ENCODE data around the gene ANO10. TPM values are rescaled to one million over a fixed set of nuclear protein-coding genes. Genes with fewer than 3 reads are reported as not detected.
"Not testable (repeated sequence)": the region's sequence is repeated elsewhere in the genome, so short reads cannot be mapped to it uniquely, and the experiment has no call there.

Gene ANO10
- total RNA-seq, 1 donor from 2014 or later = 9.9 TPM

DNA sequence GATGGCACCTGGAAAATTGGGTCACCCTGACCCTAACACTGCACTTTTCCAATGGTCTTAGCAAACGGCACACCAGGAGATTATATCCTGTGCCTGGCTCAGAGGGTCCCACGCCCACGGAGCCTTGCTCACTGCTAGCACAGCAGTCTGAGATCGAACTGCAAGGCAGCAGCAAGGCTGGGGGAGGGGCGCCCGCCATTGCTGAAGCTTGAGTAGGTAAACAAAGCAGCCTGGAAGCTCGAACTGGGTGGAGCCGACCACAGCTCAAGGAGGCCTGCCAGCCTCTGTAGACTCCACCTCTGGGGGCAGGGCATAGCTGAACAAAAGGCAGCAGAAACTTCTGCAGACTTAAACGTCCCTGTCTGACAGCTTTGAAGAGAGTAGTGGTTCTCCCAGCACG is 29.9 kb downstream of the ANO10 start:
- intact Hi-C loops (cut with DNase I); DNase-seq; ATAC-seq (ENCODE audit: poor library complexity): not testable (repeated sequence)

DNA sequence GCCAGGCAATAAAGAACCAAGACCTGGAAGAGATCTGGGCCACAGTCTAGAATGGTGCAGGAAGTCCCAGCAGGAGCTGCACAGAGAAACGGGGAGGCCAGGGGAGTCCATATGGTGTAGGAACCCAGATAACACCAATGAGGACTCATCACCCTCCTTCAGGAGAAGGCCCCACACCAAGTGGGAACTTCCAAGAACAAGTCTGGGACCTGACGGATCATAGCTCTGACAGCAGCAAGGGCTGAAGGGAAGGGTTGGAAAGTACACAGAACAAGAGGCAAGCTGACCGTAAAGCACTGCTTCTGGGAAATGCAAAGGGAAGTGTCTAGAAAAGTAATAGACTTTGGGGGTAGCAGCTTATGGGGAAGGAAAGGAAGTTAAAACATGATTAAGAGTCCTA is 34.5 kb downstream of the ANO10 start:
- intact Hi-C loops (cut with DNase I) = no loop called here
- DNase-seq = no peak
- no peak for ATAC-seq (ENCODE audit: poor library complexity)

DNA sequence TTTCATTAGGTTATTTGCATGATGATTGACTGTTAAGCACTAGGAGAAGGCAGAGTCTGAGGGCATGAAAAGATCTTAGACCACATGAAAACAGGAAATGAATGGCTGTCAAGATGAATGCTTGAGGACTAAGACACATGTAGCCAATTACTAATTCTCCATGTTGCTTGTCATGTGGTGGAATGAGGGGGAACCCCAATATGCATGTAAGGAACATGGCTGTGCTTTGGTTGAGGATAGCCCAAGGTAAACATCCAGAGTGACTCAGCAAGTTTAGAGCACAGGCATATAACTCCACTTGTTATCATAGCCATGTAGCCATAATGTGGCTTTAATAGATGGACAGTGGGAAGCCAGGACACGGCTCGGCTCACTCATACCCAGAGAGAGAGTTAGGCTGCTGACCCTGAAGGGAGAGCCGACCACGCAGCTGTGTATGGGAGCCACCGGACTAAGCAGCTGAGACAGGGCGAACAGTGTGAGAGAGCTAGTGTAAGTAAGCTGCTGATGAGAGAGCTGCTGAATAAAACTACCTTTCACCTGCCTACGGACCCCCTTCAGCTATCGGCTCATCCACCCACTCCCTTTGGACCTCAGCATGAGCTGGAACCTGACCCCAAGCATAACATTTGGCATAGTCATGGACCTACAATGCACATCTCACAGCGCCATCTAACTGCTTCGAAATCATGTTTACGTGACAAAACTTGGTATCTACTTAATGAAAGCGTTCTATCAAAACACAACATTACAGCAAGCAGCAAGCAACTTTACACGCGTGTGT is 37.6 kb downstream of the ANO10 start:
- ATAC-seq (ENCODE audit: poor library complexity) = no peak
- DNase-seq = no peak

DNA sequence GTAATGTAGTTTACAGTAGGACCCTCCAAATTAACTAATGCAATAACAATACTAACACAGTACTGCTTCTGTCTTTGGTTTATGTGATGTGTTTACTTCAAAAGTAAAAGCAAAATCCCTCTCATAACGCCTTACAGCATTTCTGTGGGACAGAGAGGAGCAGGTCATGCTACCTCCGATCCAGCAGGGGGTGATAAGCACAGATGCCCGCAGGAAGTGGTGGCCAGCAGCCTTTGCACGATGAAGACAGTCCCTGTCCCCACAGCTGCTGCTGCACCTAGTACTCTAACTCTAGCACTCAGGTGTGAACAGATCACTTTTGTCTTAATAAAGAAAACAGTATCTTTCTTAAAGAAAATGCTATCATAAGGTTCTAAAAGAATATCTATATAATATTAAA is 38.3 kb downstream of the ANO10 start:
- ATAC-seq (ENCODE audit: poor library complexity) (no peak), DNase-seq (no peak)
- intact Hi-C loops (cut with DNase I) = no loop called here

More for the DNA sequence above, 37.6 kb downstream of the ANO10 start:
- intact Hi-C loops (cut with DNase I) = no loop called here

GRCh38 chr3:43582866-43583265 is 38.9 kb downstream of the ANO10 start:
- intact Hi-C loops (cut with DNase I) = no loop called here
- DNase-seq (no peak), ATAC-seq (ENCODE audit: poor library complexity) (no peak)

- no peak for ATAC-seq (ENCODE audit: poor library complexity)
- intact Hi-C loops (cut with DNase I) = no loop called here
- no peak for DNase-seq
These were observed 40.5 kb downstream of the ANO10 start for GRCh38 chr3:43581343-43581742.

DNA sequence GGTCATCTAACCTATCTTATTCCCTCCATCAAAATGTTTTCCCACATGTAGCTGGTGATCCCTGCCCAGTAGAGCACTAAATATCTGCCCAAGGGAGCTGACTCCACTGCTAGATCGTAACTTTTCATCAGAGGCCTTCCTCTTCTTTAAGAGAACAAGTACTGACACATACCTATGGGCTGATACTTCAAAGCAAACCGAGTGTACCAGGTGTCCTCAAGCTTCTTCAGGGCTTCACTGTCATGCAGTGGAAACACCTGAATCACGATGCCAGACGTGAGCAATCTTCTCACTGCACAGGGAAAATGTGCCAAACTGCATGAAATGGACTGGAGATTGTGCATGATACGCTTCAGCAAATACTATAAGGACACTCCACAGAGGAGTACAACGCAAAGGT is 41.6 kb downstream of the ANO10 start:
- intact Hi-C loops (cut with DNase I) = no loop called here
- DNase-seq (no peak), ATAC-seq (ENCODE audit: poor library complexity) (no peak)

DNA sequence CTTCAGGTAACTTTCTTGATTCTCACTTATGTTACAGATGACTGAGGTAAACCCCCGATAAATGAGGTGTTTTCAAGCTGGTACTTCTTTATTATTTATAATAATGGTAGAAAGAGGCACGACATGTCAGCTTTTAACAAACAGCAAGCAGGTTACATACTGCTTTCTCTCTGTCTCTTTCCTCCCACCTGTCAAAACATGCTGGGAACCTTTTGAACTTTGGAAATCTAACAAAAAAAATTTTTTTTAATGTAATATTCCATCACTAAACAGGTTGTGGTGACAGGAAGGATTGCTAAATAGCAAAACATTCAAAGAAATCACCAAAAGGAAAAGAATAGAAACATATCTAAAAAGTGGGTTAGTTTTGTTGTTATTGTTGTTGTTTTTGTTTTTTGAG is 48.2 kb downstream of the ANO10 start:
- intact Hi-C loops (cut with DNase I) = no loop called here
- ATAC-seq (ENCODE audit: poor library complexity) = no peak
- DNase-seq = no peak

- intact Hi-C loops (cut with DNase I); DNase-seq; ATAC-seq (ENCODE audit: poor library complexity): not testable (repeated sequence)
These were observed 56.0 kb downstream of the ANO10 start for GRCh38 chr3:43565661-43566341.

- DNase-seq (no peak), ATAC-seq (ENCODE audit: poor library complexity) (peak; percentile 46)
- intact Hi-C loops (cut with DNase I) = no loop called here
These were observed 61.9 kb downstream of the ANO10 start for GRCh38 chr3:43559961-43560360.

DNA sequence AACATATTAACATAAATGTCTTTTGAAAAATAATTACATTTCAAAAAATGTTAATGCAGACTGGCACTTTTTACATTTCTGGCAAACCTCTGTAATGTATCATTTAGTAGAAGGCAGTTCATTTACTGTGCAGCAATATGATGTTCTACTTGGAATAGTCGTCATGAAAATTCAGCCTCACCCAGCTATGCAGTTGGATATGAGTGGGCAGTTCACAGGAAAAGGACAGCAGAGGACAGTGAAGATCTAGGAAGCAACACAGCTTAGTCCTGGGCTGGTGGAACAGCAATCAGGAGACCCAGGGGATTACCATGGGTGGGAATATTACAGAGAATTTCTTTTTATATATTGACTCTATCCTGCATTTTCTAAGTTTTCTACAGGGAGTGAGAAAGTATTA is 63.6 kb downstream of the ANO10 start:
- intact Hi-C loops (cut with DNase I) = no loop called here
- DNase-seq = no peak
- ATAC-seq (ENCODE audit: poor library complexity) = no peak

DNA sequence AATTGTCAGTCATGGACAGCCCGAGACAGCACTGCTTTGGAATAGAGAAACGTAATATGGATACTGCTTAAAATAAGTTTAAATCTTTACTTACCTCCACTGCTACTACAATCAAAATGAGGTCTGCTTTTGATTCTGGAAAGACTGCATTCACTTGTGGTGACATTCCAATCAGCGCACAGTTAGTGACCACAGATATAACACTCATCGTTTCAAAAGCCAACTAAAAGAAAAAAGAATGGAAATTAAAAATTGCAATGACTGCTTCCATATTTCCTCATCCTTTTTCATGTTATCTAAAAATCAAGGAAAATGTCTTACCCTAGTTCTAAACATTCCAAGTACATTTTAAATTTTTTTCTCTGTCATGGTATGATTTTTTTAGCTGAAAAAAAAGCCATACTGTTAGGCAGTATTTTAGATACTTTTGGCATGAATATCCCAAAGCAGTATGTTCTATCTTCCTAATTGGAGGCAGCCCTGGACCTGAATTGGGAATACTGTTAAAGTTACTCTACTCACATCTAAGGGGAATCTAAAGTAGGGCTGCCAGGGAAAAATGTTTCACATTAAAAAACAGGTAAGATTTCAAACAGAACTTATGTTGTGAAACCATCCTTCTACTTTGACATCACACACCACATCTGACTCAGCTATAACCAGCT is 72.1 kb downstream of the ANO10 start:
- intact Hi-C loops (cut with DNase I) = loop anchor here (10.0 kb wide), 1 partner anchor 215 kb away; no protein-coding TSS in a partner anchor
- DNase-seq (no peak), ATAC-seq (ENCODE audit: poor library complexity) (no peak)

- DNase-seq = not testable (repeated sequence)
- intact Hi-C loops (cut with DNase I) = loop anchor here (10.0 kb wide), 1 partner anchor 221 kb away; no protein-coding TSS in a partner anchor
- peak; percentile 73 for ATAC-seq (ENCODE audit: poor library complexity)
These were observed 77.5 kb downstream of the ANO10 start for GRCh38 chr3:43544277-43544676.

GRCh38 chr3:43542328-43543043 is 79.3 kb downstream of the ANO10 start:
- intact Hi-C loops (cut with DNase I) = loop anchor here (2.0 to 10.0 kb wide), 2 partner anchors 222 to 654 kb away; no protein-coding TSS in a partner anchor
- ATAC-seq (ENCODE audit: poor library complexity) = no peak
- DNase-seq = no peak

GRCh38 chr3:43540624-43541023 is 81.2 kb downstream of the ANO10 start:
- intact Hi-C loops (cut with DNase I) = loop anchor here (10.0 kb wide), 1 partner anchor 224 kb away; no protein-coding TSS in a partner anchor
- ATAC-seq (ENCODE audit: poor library complexity) (no peak), DNase-seq (no peak)

DNA sequence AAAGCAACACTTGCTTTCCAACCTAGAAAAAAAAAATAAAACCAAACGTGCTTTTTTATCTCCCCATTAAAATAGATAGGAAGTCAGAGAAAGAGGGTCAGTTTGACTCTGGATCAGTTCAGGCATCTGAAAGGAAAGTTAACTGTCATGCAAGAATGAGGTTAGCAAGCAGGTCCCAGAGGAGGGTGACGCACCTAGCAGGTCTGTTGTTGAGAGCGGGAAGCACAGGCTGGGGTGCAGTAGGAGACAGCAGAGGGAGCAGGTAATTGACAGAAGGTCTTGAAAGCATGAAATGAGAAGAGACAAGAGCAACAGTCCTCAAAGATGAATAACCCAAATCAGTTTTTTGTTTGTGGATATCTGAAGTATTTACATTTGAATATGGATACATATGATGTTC is 82.5 kb downstream of the ANO10 start:
- DNase-seq = no peak
- intact Hi-C loops (cut with DNase I) = no loop called here
- no peak for ATAC-seq (ENCODE audit: poor library complexity)

DNA sequence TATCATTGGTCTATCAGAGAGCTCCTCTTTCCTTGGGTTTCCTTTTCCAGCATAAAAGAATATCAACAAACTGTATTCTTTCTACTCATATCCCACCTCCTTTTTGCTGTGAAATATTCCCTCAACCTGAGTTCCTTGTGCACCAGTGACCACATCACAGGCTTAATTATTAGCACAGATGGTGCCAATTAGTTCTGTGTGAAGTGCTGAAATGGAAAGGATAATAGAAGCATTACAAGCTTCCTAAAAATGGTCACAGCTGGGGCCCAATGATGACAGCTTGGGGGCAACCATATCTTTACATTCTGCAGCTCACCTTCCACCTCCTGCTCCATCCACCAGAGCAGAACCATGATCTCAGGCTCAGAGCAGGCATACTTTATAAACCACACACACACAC is 84.6 kb downstream of the ANO10 start:
- DNase-seq (no peak), ATAC-seq (ENCODE audit: poor library complexity) (no peak)
- intact Hi-C loops (cut with DNase I) = no loop called here

DNA sequence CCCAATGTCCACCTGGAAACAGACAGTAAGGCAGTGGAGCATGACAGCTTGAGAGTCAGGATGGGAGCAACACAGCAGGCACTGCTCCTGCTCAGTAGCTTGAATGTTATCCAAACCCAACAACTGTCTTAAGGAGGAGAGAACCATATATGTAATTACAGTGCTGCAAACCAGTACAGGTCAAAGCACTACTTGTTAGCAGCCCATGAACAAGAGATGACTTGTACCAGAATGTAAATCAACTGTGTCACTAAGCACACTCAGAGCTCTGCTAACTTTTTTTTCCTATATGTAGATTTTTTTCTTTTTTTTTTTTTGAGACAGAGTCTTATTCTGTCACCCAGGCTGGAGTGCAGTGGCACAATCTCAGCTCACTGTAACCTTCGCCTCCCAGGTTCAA is 87.1 kb downstream of the ANO10 start:
- no peak for DNase-seq
- intact Hi-C loops (cut with DNase I) = no loop called here
- no peak for ATAC-seq (ENCODE audit: poor library complexity)

DNA sequence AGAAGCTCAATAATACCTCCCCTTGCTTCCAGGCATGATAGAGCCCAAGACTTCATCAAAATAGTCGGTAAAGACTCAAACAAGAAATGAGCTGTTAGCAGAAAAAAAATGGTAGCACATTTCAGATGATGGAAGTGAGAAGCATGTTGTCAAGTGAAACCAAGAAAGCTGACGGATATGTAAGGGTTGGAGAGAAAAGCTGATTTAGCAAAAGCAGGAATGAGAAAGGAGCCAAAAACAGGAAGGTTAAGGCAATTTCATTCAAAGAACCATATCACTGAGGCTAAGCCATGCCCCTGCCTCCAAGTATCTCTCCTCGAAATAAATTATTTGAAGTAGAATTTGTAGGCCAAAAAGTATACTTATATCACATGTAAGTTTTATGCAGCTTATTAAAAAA is 88.8 kb downstream of the ANO10 start:
- no peak for ATAC-seq (ENCODE audit: poor library complexity)

More for the DNA sequence above, 88.8 kb downstream of the ANO10 start:
- intact Hi-C loops (cut with DNase I) = no loop called here
- DNase-seq = no peak
